ENCODE data around the gene RIMBP2.

Gene RIMBP2

GRCh38 chr12:130501821-130502220 is 214.3 kb downstream of the RIMBP2 start:
- DNase-seq (ENCODE audit: low spot score), result no peak

- no peak for DNase-seq (ENCODE audit: low spot score)
These were observed 215.2 kb downstream of the RIMBP2 start for GRCh38 chr12:130500835-130501330.

- no peak for DNase-seq (ENCODE audit: low spot score)
These were observed 216.6 kb downstream of the RIMBP2 start for GRCh38 chr12:130499474-130499873.

GRCh38 chr12:130498589-130499385 is 217.3 kb downstream of the RIMBP2 start:
- no peak for DNase-seq (ENCODE audit: low spot score)

DNA sequence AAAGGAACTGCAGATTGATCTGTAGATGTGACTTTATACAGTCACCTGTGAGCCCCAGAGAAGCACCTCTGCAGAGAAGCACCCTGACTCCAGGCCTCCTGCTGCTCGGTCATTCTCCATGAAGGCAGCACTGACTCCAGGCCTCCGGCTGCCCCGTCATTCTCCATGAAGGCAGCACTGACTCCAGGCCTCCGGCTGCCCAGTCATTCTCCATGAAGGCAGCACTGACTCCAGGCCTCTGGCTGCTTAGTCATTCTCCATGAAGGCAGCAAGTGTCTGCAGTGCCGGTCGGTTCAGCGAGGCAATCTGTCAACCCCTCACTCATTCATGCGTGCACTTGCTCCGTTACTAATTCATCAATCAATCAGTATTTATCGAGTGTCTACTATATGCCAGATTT is 218.1 kb downstream of the RIMBP2 start:
- DNase-seq (ENCODE audit: low spot score), result no peak

DNA sequence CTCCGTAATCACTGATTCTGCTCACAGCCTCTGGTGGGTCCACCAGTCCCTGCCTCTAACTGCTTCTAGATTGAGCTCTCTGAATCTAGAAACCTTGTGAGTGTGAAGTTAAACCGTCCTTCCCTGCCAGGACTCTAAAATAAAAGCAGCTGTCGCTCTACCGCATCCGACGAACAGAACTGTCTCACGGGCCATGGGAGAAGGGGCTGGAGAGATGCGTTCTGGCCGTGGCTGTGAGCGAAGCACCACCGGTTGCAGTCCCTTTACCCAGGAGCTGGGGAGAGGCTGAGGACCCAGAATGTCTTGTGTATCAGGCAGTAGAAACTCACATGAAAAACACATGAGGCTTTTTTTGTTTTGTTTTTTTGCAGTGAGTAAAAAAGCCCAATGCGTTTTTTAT is 218.8 kb downstream of the RIMBP2 start:
- DNase-seq (ENCODE audit: low spot score), result no peak

DNA sequence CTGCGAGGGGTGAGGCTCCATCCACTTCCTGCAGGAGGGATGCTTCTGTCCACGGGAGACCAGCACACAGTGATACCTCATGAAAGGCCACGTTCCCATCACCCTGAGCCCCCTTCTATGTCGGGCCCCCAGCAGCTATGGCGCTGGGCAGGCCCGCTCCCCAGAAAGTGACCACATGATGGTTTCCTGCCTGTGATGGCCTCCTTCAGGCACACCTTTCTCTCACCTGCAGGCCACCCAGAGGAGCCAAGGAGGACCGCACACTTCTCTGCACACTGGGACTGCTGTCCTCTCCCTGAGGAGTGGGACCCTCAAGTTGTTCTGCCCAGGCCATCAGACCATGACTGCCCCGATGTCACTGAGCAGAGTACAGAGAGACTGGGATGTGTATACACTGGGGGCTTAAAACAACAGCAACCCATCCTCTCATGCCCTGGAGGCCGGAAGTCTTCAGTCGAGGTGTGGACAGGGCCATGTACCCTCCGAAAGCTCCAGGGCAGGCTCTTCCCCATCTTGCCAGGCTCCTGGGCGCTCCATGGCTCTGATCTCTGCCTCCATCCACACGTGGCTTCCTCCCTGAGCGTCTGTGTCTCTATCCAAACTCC is 219.5 kb downstream of the RIMBP2 start:
- no peak for DNase-seq (ENCODE audit: low spot score)

DNA sequence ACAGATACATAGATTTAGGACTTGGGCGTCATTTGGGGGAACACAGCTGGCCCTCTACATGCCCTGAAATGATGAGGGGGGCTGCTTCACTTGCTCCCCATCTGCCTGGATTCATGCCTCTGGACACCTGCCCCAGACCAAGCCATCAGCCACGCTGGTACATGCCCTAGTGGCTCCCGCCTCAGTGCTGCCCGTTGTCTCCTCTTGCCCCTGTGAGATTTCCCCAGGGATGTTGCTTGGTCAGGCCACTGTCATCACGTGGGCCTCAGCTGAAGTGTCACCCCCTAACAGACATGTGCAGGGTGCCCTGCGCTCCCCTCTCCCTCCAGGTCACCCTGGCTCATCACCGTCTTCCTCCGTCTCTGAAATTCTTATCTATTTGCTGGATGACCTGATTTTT is 220.9 kb downstream of the RIMBP2 start:
- no peak for DNase-seq (ENCODE audit: low spot score)

GRCh38 chr12:130494736-130495135 is 221.4 kb downstream of the RIMBP2 start:
- DNase-seq (ENCODE audit: low spot score), result no peak

DNA sequence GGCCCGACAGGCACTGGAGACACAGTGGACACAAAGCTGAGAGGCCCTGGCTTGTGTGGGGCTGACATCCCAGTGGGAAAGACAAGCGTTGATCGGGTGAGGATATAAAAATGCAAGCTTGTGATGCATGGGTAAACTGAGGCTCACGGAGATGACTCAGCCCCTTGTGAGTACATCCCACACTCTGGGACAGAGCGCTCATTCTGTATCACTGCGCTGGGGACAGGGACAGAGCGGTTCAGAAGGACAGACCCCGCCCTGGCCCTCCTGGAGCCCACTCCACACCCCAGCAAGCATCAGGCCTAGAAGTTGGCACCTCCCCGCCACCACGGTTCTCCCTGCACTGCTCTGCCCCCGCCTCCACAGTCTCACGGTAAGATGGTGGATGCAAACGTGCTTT is 222.1 kb downstream of the RIMBP2 start:
- no peak for DNase-seq (ENCODE audit: low spot score)

DNA sequence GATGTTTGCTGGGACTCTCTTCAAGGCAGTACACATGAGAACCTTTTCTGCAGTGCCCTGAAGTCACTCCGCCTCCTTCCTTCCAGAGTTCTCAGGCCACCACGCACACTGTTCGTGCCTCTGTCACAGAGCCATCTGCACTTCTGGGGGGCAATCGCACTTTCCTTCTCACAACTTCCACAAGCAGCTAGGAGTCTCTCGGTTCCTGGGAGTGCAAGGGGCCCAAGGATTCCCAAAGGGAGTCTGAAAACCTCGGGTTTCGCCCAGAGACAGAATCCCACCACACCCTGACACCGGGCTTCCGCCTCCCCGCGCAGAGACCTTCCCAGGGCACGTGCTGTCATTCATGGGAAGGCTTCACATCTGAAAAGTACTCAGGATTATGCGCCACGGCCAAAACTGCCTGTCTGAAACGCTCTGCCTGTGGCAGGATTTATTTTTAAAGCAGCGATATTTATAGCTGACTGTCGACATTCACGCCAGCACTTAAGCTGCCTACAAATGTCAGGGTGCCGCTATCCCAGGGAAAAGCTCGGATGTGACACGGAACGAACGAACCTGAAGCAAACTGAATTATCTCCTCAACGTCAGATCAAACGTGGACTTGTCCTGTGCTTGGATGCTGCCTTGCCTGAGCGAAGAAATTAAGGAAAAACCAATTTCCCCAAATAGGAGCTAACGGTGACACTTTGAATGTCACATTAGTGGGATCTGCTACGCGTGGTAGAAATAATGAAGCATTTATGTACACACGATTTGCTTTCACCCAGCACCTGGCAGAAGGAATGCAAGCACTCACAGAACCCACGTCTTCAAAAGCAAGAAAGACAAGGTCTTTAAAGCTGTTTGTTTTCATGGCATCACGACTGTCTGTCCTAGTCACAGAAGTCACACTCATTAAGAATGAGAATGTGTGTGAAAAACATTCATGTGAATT is 224.4 kb downstream of the RIMBP2 start:
- DNase-seq (ENCODE audit: low spot score), result no peak

GRCh38 chr12:130490674-130491073 is 225.4 kb downstream of the RIMBP2 start:
- no peak for DNase-seq (ENCODE audit: low spot score)

GRCh38 chr12:130489293-130489692 is 226.8 kb downstream of the RIMBP2 start:
- DNase-seq (ENCODE audit: low spot score), result no peak

DNA sequence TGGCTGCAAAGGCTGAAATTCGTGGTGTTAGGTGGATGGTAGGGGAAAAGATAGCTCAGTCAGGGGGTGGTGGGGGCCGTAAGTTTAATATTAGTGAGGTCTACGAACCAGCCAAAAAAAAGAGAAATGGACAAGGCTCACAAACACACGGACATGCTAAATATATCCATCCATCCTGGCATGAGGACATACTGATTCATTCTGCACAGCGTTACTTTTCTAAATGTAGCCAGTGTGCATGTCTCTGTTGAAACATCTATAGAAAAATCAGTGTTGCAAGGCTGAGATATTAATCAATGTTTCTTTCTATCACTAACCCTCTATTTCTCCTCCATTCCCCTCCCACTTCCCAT is 227.8 kb downstream of the RIMBP2 start:
- DNase-seq (ENCODE audit: low spot score), result no peak

DNA sequence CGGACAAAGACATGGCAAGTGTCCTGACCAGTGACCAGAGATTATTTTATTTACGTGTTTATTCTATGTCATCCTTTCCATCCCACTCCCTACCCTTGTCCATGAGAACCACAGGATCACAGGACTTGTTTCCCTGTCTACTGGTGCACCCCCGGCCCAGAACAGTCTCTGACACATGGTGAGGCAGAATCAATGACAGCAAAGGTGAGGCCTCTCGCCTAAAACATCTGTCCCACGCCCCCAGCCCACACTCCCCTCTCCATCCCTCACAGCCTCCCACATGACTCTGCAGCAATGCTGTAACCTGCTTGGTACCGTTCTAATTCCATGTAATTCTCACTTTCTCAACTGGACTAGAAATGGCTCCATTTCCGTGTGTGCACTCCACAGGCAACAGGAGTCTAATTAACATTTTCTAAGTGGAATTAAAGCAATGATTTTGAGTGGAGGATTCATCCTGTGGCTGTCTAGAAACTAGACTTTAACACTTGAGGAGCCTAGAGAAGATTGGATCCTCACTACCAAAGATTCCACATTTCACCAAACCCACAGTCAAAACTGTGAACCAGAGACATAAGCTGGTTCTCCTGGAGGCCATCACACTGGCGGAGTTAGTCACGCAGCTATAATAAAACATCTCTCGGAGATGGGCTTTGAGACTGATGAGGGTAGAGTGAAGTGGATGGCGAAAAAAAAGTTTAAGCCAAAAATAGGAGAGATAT is 228.3 kb downstream of the RIMBP2 start:
- DNase-seq (ENCODE audit: low spot score), result no peak

DNA sequence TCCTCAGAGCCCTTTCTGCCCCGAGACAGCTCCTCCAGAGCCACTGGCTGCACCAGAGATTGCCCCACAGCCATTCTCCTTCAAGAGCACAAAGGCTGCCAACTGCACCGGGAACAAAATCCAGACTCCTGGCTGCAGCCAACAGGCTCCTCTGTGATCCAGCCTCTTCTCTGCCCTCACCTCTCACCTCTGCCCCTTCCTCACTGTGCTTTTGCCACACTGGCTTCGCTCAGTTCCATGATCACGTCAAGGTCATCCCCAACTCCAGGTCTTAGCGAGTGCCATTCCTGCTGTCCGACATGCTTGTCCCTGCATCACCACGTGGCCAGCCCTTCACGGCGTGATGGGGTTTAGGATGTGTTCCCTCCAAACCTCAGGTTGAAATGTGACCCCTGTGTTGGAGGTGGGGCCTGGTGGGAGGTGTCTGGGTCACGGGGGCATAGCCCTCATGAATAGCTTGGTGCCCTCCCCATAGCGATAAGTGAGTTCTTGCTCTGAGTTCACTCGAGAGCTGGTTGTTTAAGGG is 229.1 kb downstream of the RIMBP2 start:
- no peak for DNase-seq (ENCODE audit: low spot score)

DNA sequence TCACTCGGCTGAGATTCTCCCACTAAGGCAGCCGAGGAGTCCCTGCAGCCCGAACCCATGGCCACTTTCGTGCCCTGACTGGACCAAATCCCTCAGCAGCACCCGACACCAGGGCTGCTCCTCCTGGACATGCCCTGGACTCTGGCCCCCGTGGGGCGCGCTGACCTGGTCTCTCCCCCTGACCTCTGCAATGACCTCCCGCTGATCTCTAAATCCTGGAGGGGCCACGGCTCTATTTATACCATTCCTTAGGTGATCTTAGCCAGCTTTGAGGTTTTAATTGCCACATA is 230.0 kb downstream of the RIMBP2 start:
- no peak for DNase-seq (ENCODE audit: low spot score)

DNA sequence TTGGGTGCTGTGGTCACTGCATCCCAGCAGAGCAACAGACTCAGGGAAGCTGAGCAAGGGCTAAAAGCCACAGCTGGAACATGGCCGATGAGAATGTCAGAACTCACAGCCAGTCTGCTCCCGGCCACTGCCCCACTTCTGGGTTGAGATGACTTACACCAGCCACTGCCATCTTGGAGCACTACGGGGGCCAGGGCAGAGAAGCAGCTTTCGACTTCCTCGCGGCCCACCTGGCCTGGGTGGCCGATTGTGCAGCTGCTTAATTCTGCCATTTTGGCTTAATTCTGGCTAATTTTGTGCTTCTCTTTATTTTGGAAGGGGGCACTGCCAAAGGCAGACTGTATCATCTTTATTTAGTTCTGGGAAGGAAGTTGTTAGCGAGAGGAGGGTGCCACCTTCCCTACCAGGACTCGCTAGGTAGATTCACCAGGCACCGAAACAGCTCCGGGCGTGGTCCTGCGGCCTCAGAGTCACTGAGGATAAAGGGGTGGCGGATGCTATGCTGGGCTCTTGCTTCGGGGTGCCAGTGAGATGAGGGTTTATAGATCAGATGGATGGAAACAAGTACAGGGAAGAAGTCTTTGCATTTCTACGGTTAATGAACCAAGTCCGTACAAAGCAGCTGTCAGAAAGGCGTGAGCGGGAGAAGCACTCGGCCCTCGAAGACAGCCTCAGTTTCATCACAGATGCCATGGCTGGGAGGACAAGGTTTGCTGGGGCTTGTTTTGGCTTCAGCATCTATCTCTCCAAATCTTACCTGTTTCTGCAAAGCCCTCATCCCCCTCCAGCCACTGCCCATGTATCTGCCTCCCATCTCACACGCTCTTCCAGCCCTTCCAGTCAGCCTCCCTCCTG is 230.6 kb downstream of the RIMBP2 start:
- no peak for DNase-seq (ENCODE audit: low spot score)

DNA sequence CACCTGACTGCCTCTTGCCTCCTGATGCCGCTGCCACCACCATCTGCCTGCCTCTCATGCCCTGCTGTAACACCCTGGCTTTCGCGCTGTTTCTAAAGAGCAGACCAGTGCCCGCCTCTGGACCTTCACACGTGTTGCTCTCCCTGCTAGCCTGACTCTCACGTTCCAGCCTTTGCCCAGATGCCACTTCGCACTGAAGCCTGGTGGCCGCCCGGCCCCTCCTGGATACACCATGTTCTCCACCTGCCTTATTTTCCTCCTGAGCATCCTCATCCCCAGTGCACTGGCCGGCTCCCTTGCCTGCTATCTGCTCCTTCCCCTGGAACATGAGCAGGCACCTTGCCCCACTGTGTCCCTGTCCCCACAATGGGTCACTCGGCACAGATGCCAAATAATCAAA is 231.9 kb downstream of the RIMBP2 start:
- no peak for DNase-seq (ENCODE audit: low spot score)

GRCh38 chr12:130483616-130484180 is 232.4 kb downstream of the RIMBP2 start:
- no peak for DNase-seq (ENCODE audit: low spot score)

DNA sequence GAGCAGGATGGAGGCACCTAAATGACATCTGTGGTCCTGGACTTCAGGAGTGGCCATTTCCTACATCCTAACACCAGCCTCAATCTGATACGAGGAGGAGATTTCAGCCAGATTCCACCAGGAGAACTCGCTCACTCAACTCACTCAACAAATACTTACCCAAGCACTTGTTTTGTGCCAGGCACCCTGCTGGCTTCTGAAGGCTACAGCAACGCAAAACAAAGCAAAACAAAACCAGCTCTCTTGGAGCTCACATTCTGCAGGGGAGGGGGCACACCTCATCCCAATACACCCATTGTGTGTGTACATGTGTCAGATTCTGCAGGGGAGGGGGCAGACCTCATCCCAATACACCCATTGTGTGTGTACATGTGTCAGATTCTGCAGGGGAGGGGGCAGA is 233.7 kb downstream of the RIMBP2 start:
- DNase-seq (ENCODE audit: low spot score), result no peak

Measured in hepatic stellate cell (primary cell).